ENCODE data around the gene FOXRED1.

DNA sequence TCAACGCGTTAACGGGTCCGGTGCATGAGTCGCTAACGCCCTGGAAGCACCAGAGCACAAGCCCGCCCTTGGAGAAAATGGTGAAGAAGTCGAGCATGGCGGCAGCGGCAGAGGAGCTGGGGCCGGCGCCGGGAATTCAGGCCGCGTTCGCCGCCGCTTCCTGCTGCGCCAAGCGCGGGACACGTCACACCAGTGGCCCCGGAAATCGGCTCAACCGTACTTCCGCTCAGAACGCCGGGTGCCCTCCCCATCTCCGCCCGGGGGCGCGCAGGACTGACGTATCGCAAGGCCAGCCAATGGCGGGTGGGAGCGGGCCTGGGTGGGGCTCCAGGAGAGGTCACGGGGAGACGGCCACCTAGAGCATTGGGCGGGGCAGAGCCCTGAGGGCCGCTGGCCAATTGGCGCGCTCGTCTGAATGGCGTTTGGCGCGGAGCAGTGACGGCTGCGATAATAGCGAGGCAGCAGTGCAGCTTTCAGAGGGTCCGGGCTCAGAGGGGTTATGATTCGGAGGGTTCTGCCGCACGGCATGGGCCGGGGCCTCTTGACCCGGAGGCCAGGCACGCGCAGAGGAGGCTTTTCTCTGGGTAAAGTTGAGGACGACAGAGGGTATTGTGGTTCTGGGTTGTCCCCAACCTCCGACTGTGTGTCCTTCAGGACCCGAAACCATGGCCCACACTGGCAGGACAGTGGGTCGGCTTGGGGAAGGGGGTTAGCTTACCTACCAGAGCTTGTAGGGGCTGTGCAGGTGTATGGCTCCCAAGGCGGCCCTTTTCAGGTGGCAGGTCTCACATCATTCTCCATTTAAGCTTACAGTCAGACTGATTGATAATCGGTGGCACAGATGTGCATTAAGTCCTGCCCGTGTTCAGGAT, at the start of gene FOXRED1, which contains the start of gene SRPRA:
- TF ChIP-seq, protein P1, sequence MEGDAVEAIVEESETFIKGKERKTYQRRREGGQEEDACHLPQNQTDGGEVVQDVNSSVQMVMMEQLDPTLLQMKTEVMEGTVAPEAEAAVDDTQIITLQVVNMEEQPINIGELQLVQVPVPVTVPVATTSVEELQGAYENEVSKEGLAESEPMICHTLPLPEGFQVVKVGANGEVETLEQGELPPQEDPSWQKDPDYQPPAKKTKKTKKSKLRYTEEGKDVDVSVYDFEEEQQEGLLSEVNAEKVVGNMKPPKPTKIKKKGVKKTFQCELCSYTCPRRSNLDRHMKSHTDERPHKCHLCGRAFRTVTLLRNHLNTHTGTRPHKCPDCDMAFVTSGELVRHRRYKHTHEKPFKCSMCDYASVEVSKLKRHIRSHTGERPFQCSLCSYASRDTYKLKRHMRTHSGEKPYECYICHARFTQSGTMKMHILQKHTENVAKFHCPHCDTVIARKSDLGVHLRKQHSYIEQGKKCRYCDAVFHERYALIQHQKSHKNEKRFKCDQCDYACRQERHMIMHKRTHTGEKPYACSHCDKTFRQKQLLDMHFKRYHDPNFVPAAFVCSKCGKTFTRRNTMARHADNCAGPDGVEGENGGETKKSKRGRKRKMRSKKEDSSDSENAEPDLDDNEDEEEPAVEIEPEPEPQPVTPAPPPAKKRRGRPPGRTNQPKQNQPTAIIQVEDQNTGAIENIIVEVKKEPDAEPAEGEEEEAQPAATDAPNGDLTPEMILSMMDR (conservative IDR thresholded peaks at IDR 0.05) = no peak
- no peak; the same call in 1 of the 2 replicates for TF ChIP-seq ZFX (IDR thresholded peaks at IDR 0.05)
